Heart left ventricle (tissue), 13 donors: ENCODE results near the gene DFFB.

Experiments
- POLR2A ChIP-seq, 2 donors: fragments of 450-650 bp; IDR thresholded peaks; one replicate each; pipeline ENCODE4 v1.6.1; 2017; ENCODE audit warnings: antibody characterized with exemption in 2 of 2, mild to moderate bottlenecking in 2 of 2, moderate library complexity in 2 of 2
- TF ChIP-seq, protein P1 (sequence below), 12 donors: fragments of 200-600 bp; sonication (generic) in 4 of 12; IDR thresholded peaks; one replicate each; pipeline versions ENCODE4 v1.5.0 to v1.8.0; 2018 to 2022; ENCODE audit warnings: antibody characterized with exemption in 12 of 12, mild to moderate bottlenecking in 5 of 12
- donor health status: ischemic (EF 13 %, LVEDD 7.1; RV severe dilation, severe dysfunction).
- donor health status: DM: no; HTN: yes; CAD: no.
- donor health status: DM: no; HTN: no; CAD: no.
- donor health status: ischemic (EF 25% LVEDD 6.9; RV normal size, moderate dysfunction).
- donor health status: ischemic (EF 25% LVEDD 5.7; RV mildly dilated, moderate dysfunction).
- donor health status: ischemic (EF 35%, LVEDD 5.7; RV mildly dilated, moderate dysfunction).
- donor health status: nonischemic (EF 11% LVEDD 7.7; RV severe dilation, severe dysfunction).
- donor health status: DM: yes; HTN: yes; CAD: no.
- donor health status: PGD.
- donor health status: ischemic (EF 29% LVEDD 5.4; RV normal size, mild dysfunction).
- donor health status: nonischemic (EF 23%, LVEDD 6.1; RV moderate dilation, normal function).

DNA sequence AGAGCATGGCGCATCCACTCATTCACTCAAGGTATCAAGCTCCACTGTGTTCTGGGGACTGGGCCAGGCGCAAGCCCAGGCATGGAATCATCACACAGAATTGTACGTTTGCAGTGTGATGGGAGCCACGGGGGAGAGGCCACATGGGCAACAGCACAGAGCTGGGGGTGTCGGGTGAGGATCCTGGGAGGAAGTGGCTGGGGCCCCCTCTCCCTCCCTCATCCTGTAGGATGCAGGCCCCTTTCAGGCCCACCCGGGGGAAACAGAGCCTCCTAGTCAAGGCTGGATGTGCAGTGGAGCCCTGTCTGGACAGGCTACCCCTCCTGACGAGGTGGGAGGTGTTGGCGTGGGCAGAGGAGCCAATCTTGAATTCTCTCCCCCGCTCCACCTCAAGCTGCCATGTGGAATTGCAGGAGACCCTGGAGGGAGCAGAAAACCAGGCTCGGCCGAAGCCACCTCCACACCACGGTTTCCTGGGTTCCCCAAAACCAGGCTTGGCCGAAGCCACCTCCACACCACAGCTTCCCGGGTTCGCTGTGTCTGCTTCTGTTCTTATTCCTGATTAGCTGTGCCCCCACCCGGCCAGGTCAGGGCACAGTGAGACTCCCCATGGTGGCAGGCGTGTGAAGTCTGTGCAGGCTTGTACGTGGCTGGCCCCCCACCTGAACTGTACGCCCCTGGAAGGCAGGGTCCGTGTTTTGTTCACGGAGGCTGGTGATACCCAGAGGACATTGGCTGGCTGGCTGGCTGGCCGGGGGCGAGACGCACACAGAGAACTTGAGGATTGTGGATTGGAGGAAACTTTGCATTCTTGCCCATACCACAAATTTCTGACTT lies 46.9 kb downstream of the DFFB start:
- TF ChIP-seq POLR2A (IDR thresholded peaks at IDR 0.05) = no peak
- TF ChIP-seq, protein P1, sequence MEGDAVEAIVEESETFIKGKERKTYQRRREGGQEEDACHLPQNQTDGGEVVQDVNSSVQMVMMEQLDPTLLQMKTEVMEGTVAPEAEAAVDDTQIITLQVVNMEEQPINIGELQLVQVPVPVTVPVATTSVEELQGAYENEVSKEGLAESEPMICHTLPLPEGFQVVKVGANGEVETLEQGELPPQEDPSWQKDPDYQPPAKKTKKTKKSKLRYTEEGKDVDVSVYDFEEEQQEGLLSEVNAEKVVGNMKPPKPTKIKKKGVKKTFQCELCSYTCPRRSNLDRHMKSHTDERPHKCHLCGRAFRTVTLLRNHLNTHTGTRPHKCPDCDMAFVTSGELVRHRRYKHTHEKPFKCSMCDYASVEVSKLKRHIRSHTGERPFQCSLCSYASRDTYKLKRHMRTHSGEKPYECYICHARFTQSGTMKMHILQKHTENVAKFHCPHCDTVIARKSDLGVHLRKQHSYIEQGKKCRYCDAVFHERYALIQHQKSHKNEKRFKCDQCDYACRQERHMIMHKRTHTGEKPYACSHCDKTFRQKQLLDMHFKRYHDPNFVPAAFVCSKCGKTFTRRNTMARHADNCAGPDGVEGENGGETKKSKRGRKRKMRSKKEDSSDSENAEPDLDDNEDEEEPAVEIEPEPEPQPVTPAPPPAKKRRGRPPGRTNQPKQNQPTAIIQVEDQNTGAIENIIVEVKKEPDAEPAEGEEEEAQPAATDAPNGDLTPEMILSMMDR (IDR thresholded peaks at IDR 0.05) = no peak
